HepG2 (cell line): ENCODE data around the gene HCRT. TPM values are rescaled to one million over a fixed set of nuclear protein-coding genes. Genes with fewer than 3 reads are reported as not detected.

ENCODE experiments used
- AKNA ChIP-seq: sonication (generic); formaldehyde crosslinking; IDR thresholded peaks from 2 replicates; pipeline ENCODE4 v1.4.0; 2020; ENCODE audit warnings: missing genetic modification reagents, borderline replicate concordance
- ELF4 ChIP-seq: sonication (generic); formaldehyde crosslinking; IDR thresholded peaks from 2 replicates; pipeline ENCODE4 v1.5.0; 2020; ENCODE audit warnings: missing genetic modification reagents, mild to moderate bottlenecking, moderate library complexity, borderline replicate concordance
- ERF ChIP-seq: IDR thresholded peaks from 2 replicates; pipeline ENCODE4 v1.6.1; 2018; ENCODE audit warnings: missing biosample characterization, missing genetic modification reagents
- FIP1L1 ChIP-seq: fragments of 200-400 bp; formaldehyde crosslinking; IDR thresholded peaks from 2 replicates; pipeline ENCODE4 v1.6.1; 2018; ENCODE audit warnings: low read depth, mild to moderate bottlenecking, low read length, moderate library complexity, borderline replicate concordance; ENCODE audit not compliant: insufficient read depth
- PBX2 ChIP-seq: IDR thresholded peaks from 2 replicates; pipeline ENCODE4 v1.6.1; 2016; ENCODE audit warnings: control low read depth
- PLRG1 ChIP-seq: fragments of 450-650 bp; conservative IDR thresholded peaks from 2 replicates; pipeline ENCODE4 v1.6.1; 2016
- PRPF4 ChIP-seq: fragments of 200-400 bp; formaldehyde crosslinking; IDR thresholded peaks from 2 replicates; pipeline ENCODE4 v1.6.1; 2016; ENCODE audit warnings: low read length, low read depth; ENCODE audit not compliant: poor library complexity, severe bottlenecking
- SCMH1 ChIP-seq: sonication (generic); formaldehyde crosslinking; IDR thresholded peaks from 2 replicates; pipeline ENCODE4 v1.9.0; 2021; ENCODE audit warnings: missing genetic modification reagents, mild to moderate bottlenecking, borderline replicate concordance
- SETDB1 ChIP-seq: sonication (generic); formaldehyde crosslinking; IDR thresholded peaks from 2 replicates; pipeline ENCODE4 v1.5.1; 2020; ENCODE audit warnings: missing genetic modification reagents, mild to moderate bottlenecking, borderline replicate concordance
- ZKSCAN8 ChIP-seq: IDR thresholded peaks from 2 replicates; pipeline ENCODE4 v1.6.1; 2016; ENCODE audit warnings: borderline replicate concordance, missing genetic modification reagents, missing compliant biosample characterization
- ZNF547 ChIP-seq: sonication (generic); formaldehyde crosslinking; IDR thresholded peaks from 2 replicates; pipeline ENCODE4 v1.5.1; 2020; ENCODE audit warnings: mild to moderate bottlenecking, missing genetic modification reagents
- ZNF646 ChIP-seq: sonication (generic); formaldehyde crosslinking; IDR thresholded peaks from 2 replicates; pipeline ENCODE4 v1.9.0; 2021; ENCODE audit warnings: mild to moderate bottlenecking, missing genetic modification reagents
- ZNF768 ChIP-seq: sonication (generic); formaldehyde crosslinking; IDR thresholded peaks from 2 replicates; pipeline ENCODE4 v1.4.0; 2020; ENCODE audit warnings: missing genetic modification reagents
- ZNF775 ChIP-seq: sonication (generic); formaldehyde crosslinking; IDR thresholded peaks from 2 replicates; pipeline ENCODE4 v1.4.0; 2020; ENCODE audit warnings: missing genetic modification reagents, mild to moderate bottlenecking, moderate library complexity, borderline replicate concordance
- ZSCAN12 ChIP-seq: sonication (generic); formaldehyde crosslinking; IDR thresholded peaks from 2 replicates; pipeline ENCODE4 v1.9.0; 2021; ENCODE audit warnings: mild to moderate bottlenecking, missing genetic modification reagents
- ZSCAN29 ChIP-seq: sonication (generic); formaldehyde crosslinking; conservative IDR thresholded peaks from 2 replicates; pipeline ENCODE4 v1.4.0; 2020; ENCODE audit warnings: mild to moderate bottlenecking, missing genetic modification reagents
- polyA plus RNA-seq, 8 experiments: library from polyadenylated mRNA; depleted of rRNA in 3 of 8; stranded (reverse) in 7 of 8; unstranded in 1 of 8; fragments of >200 nt; fragmentation: Illumina TruSeq in 4 of 8; extraction: Trizol in 4 of 8; gene quantifications; 2 replicates each; pipeline versions ENCODE4 v1.2.1 to v1.2.3, GENCODE V29; 2011 to 2016; ENCODE audit warnings: low read depth in 4 of 8, missing spikeins in 1 of 8, mixed read lengths in 1 of 8; ENCODE audit not compliant: insufficient read depth in 1 of 8
- total RNA-seq, 5 experiments: library from RNA; depleted of rRNA; stranded (reverse); fragments of >200 nt; fragmentation: Illumina TruSeq; extraction: Trizol; gene quantifications; 2 replicates each; pipeline ENCODE4 v1.2.3, GENCODE V29; 2016; ENCODE audit warnings: low read depth in 1 of 5

HCRT gene
- total and polyA plus RNA-seq, 2 of the 13 experiments (the other 11 are each of a cell fraction or from before 2014, with no cell fraction given): not detected

DNA sequence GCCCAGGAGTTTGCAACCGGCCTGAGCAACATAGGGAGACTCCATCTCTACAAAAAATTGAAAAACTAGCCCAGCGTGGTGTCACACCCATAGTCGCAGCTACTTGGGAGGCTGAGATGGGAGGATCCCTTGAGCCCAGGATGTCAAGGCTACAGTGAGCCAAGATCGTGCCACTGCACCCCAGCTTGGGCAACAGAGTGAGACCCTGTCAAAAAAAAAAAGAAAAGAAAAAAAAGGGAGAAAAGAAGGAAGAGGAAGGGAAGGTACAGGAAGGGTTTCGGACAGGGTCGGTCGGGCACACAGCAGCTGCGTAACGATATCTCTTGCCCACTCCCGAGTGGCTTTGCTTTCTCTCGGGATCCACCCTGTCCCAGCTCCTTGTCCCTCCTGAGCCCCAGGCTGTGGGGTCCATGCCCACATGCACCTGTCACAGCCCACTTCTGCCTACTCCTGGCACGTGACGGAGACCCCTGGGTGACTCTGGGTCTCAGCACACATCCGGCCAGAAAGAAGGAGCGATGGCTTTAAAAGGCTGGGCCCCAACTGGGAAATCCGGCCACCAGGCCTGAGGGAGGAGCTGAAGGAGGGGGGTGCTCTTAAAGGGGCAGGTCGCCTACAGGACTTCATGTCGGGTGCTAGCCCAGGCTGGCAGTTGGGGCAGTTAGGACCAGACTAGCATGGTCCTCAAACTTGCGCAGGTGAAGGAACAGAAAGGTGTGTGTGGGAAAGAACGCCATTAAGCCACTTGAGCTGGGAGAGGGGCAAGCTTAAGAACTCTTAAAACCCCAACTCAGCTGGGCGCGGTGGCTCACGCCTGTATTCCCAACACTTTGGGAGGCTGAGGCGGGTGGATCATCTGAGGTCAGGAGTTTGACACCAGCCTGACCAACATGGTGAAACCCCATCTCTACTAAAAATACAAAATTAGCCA lies 9.0 kb upstream of the HCRT start, which contains the start of gene GHDC (continued):
- TF ChIP-seq PRPF4: no peak
- peak; percentile 87 for TF ChIP-seq ELF4 (CRISPR knock-in tag)
- TF ChIP-seq SCMH1 (CRISPR knock-in tag): no peak
- no peak for TF ChIP-seq ZNF775 (CRISPR knock-in tag)
- no peak for TF ChIP-seq ZSCAN29 (CRISPR knock-in tag)
- no peak; the same call in 1 of the 2 replicates for TF ChIP-seq AKNA
- TF ChIP-seq ZNF646: no peak
- no peak for TF ChIP-seq ZSCAN12 (CRISPR knock-in tag)
- TF ChIP-seq PLRG1: no peak
- 0 out of 2 replicates have a peak, but pooled peaks have one; percentile 58 for TF ChIP-seq FIP1L1
- no peak for TF ChIP-seq PBX2 (CRISPR knock-in tag)
- TF ChIP-seq ZNF547: peak; percentile 42; the same call in 1 of the 2 replicates
- no peak for TF ChIP-seq ZNF768 (CRISPR knock-in tag)
- no peak for TF ChIP-seq SETDB1 (CRISPR knock-in tag)
- TF ChIP-seq ERF (CRISPR knock-in tag): peak; percentile 80; the same call in 1 of the 2 replicates
- no peak for TF ChIP-seq ZKSCAN8 (CRISPR knock-in tag)
